H1 (cell line): Measurements from ENCODE around the gene ECI1. TPM values are rescaled to one million over a fixed set of nuclear protein-coding genes. Genes with fewer than 3 reads are reported as not detected.

Experiments
- CHD7 ChIP-seq: fragments of 300-600 bp; sonication (generic); IDR thresholded peaks from 2 replicates; pipeline ENCODE4 v1.7.1; 2012; ENCODE audit warnings: low read length, moderate library complexity, mild to moderate bottlenecking, inconsistent platforms; ENCODE audit not compliant: insufficient replicate concordance
- RAD21 ChIP-seq, 2 experiments: IDR thresholded peaks in 1 of 2; conservative IDR thresholded peaks in 1 of 2; 2 replicates each; pipeline ENCODE4 v1.6.1; 2011; ENCODE audit warnings: low read depth in 2 of 2, low read length in 2 of 2, improper control_type of control experiment in 1 of 2, inconsistent platforms in 1 of 2, mild to moderate bottlenecking in 1 of 2, moderate library complexity in 1 of 2
- polyA plus RNA-seq, 7 experiments: library from polyadenylated mRNA; depleted of rRNA in 3 of 7; stranded (reverse) in 5 of 7; unstranded in 2 of 7; fragments of >200 nt in 5 of 7; fragments of 200-250 nt in 2 of 7; gene quantifications; 1 replicate in 5 of 7; 2 replicates in 1 of 7; 4 replicates in 1 of 7; pipeline versions ENCODE4 v1.2.1 to v1.2.3, GENCODE V29; 2011 to 2013; ENCODE audit warnings: missing spikeins in 2 of 7, mixed read lengths in 2 of 7
- total RNA-seq: library from RNA; stranded (reverse); fragmentation: NEBNext Ultra II Directional; extraction: Animal tissue kit (Norgen Biotek cat#: 25700); gene quantifications from 2 replicates; pipeline ENCODE4 v1.2.1, GENCODE V29; 2021

ECI1 gene
- total and polyA plus RNA-seq, 2 of the 8 experiments (the other 6 are each of a cell fraction or from before 2014, with no cell fraction given) = 79.5 to 151 TPM

GRCh38 chr16:2197765-2198164, 53.6 kb downstream of the ECI1 start (continued):
- TF ChIP-seq CHD7 (no peak), RAD21 (IDR thresholded peaks at IDR 0.05 in 1 of 2, conservative IDR thresholded peaks at IDR 0.05 in 1 of 2; ENCODE audit: low read depth in 2 of 2, low read length in 2 of 2) (no peak)
